Stimulated activated CD8-positive, alpha-beta memory T cell treated with anti-CD3 and anti-CD28 coated beads, Interleukin-2, amount 100 ng/mL, for 48 hours (primary cell): Measurements from ENCODE around the gene DHDH.

ENCODE experiments used
- DNase-seq, 2 donors: peaks; one replicate each; pipeline ENCODE4 v3.0.0-alpha.2; 2020; ENCODE audit warnings: low read depth in 2 of 2

DHDH gene

DNA sequence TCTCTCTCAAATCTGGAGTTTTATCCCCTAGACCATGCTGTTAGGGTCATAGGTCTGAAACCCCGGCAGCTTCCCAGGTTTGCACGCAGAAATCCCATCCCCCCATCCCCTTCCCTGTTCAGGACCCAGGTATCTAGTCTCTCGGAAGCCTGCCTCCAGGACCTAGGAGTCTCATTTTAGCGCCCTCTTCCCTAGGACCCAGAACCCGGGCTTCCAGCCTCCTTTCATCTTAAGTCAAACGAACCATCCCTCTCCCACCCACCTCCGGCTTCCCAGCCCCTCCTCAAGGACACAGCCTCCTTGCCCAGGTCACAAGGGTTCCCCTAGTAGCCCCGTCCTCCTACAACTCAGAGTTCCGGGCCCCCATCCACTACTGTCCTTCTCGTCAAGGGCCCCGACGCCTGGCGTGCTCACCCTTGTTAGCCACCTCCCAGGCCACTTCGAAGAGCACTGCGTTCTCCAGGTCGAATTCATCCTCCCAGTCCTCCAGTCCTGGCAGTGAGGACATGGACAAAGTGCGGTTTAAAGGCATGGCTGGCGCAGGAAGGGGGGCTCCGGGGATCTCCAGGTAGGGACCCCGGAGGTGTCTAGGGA is 59.2 kb downstream of the DHDH start:
- no peak for DNase-seq

- DNase-seq: peak; percentile 98 to 99
Observed at GRCh38 chr19:48993175-48994034, 59.9 kb downstream of the DHDH start, which contains the start of the genes GYS1 and RUVBL2. TSS of gene GYS1 (minus strand) at chr19:48993309. CDS start at chr19:48993112, 197 bp downstream. TSS of gene RUVBL2 (plus strand) at chr19:48993887. CDS start at chr19:48993912, 25 bp downstream.

DNA sequence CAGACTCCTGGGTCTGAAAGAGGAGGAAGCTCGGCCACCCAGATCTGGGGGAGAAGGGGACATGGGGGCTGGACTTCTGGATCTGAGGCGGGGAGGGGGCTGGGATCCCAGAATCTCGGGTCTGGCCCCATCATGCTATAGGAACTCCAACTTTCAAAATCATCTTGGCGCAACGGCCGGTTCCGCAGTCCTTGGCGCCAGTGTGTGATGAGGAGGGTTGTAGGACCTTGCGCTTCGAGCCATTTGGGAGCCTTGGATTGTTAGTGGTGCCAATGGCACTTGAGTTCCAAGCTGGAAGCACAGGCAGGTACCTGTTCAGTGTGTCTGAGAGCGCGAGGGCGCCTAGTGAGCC is 60.5 kb downstream of the DHDH start:
- no peak for DNase-seq
